ENCODE results near the gene MSRB3.

The MSRB3 gene

DNA sequence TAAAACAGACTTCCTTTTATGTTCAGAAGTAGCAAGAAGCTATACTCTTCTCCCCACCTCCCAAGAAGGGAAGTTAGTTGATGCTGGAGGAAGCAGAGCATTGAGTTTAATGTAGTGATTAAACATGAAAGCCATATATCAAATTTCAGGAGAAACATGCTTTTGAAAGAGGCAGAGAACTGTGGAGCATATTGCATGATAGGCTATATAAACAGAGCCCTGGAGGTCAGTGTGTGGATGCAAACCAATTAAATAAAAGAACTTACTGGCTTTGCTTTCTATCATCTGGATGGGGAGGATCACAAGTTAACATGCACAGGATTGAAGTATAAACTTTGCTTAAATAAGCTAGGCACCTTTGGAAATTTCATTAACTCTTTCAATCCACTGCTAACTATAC lies 94.1 kb downstream of the MSRB3 start:
- DNase-seq (ENCODE audit: extremely low read depth, insufficient read length), result no peak
- no peaks in the 10 kb centered on the region for H3K27me3 ChIP-seq (replicated peaks; ENCODE audit: control insufficient read depth, insufficient read depth, low read length)
- TF ChIP-seq CTCF (IDR thresholded peaks at IDR 0.05; ENCODE audit: insufficient read depth, low read length, poor library complexity, severe bottlenecking), result no peak
- no peak overlapping the region for H3K4me3 ChIP-seq (replicated peaks; ENCODE audit: low read depth, low read length)
- H3K36me3 ChIP-seq (ENCODE audit: control insufficient read depth, insufficient read depth, low read length), result no peaks in the 10 kb centered on the region

GRCh38 chr12:65384240-65384639 lies 105.8 kb downstream of the MSRB3 start:
- no peak for TF ChIP-seq CTCF (IDR thresholded peaks at IDR 0.05; ENCODE audit: insufficient read depth, low read length, poor library complexity, severe bottlenecking)
- Histone ChIP-seq H3K27me3 (replicated peaks; ENCODE audit: control insufficient read depth, insufficient read depth, low read length) (no peaks in the 10 kb centered on the region), H3K36me3 (ENCODE audit: control insufficient read depth, insufficient read depth, low read length) (no peaks in the 10 kb centered on the region), H3K4me3 (replicated peaks; ENCODE audit: low read depth, low read length) (no peak overlapping the region)
- DNase-seq (ENCODE audit: extremely low read depth, insufficient read length), result no peak

DNA sequence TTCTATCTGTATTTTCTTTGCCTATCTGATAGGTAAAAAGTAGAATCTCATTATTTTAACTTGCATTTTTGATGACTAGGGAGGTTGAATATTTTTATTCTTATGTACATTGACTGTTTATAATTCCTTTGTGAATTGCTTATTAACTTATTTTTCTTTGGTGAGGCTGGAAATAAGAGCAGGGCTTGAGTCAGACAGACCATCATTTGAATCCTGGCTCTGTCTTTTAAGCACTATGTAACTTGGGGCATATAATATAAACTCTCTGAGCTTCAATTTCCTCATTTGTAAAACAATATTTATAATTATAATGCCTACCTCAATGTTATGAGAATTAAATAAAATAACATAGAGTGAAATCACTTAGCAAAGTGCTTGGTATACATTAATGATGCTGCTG lies 108.9 kb downstream of the MSRB3 start:
- Histone ChIP-seq H3K4me3 (replicated peaks; ENCODE audit: low read depth, low read length) (no peak overlapping the region), H3K36me3 (ENCODE audit: control insufficient read depth, insufficient read depth, low read length) (no peaks in the 10 kb centered on the region), H3K27me3 (replicated peaks; ENCODE audit: control insufficient read depth, insufficient read depth, low read length) (no peaks in the 10 kb centered on the region)
- no peak for TF ChIP-seq CTCF (IDR thresholded peaks at IDR 0.05; ENCODE audit: insufficient read depth, low read length, poor library complexity, severe bottlenecking)
- no peak for DNase-seq (ENCODE audit: extremely low read depth, insufficient read length)

- TF ChIP-seq CTCF (IDR thresholded peaks at IDR 0.05; ENCODE audit: insufficient read depth, low read length, poor library complexity, severe bottlenecking), result no peak
- no peak for DNase-seq (ENCODE audit: extremely low read depth, insufficient read length)
- H3K27me3 ChIP-seq (replicated peaks; ENCODE audit: control insufficient read depth, insufficient read depth, low read length), result no peaks in the 10 kb centered on the region
- no peak overlapping the region for H3K4me3 ChIP-seq (replicated peaks; ENCODE audit: low read depth, low read length)
- no peaks in the 10 kb centered on the region for H3K36me3 ChIP-seq (ENCODE audit: control insufficient read depth, insufficient read depth, low read length)
Observed at GRCh38 chr12:65389436-65389835, 111.0 kb downstream of the MSRB3 start.

DNA sequence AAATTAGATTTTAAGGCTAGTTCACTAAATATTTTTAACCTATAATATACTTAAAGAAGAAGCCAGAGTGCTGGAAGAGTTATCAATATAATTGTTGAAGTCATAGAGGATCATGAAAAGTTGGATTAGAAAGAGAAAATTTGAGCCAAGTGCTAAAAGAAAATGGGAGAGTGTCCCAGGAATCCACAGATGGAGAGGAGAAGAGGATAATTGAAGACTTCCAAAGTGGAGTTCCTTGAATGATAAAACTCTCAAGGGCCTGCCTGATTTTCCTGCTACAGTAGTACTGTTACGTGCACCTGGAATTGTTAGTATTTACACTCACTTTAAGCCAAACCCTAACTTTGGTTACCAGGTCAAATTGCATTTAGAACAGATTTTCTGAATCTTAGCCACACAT lies 113.2 kb downstream of the MSRB3 start:
- DNase-seq (ENCODE audit: extremely low read depth, insufficient read length), result no peak
- no peaks in the 10 kb centered on the region for H3K36me3 ChIP-seq (ENCODE audit: control insufficient read depth, insufficient read depth, low read length)
- no peak for TF ChIP-seq CTCF (IDR thresholded peaks at IDR 0.05; ENCODE audit: insufficient read depth, low read length, poor library complexity, severe bottlenecking)
- H3K27me3 ChIP-seq (replicated peaks; ENCODE audit: control insufficient read depth, insufficient read depth, low read length), result no peaks in the 10 kb centered on the region
- H3K4me3 ChIP-seq (replicated peaks; ENCODE audit: low read depth, low read length), result no peak overlapping the region

DNA sequence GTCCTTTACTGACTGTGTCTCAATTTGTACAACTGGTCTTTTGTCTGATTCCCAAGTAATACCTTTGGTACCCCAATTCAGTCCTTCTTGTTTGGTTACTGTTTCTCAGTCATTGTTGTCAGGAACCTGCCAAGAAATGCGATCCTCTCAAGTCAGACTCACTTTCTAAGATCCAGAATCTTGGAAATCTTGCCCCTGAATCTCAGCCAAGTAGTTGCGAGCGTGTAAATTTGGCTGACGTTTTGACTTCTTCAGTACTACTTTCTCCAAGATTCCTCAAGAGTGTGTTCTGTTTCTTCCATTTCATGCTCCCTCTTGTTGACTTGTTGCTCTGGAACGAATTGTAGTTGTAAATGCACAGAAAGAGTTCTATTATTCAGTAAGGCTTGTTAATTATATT lies 114.0 kb downstream of the MSRB3 start:
- Histone ChIP-seq H3K36me3 (ENCODE audit: control insufficient read depth, insufficient read depth, low read length) (no peaks in the 10 kb centered on the region), H3K27me3 (replicated peaks; ENCODE audit: control insufficient read depth, insufficient read depth, low read length) (no peaks in the 10 kb centered on the region), H3K4me3 (replicated peaks; ENCODE audit: low read depth, low read length) (no peak overlapping the region)
- TF ChIP-seq CTCF (IDR thresholded peaks at IDR 0.05; ENCODE audit: insufficient read depth, low read length, poor library complexity, severe bottlenecking), result no peak
- DNase-seq (ENCODE audit: extremely low read depth, insufficient read length), result no peak

All from GM06990 (cell line).